HG03095 (cell line): ENCODE measurements around the gene RBMS3.
"Not testable (repeated sequence)": the region's sequence is repeated elsewhere in the genome, so short reads cannot be mapped to it uniquely, and the experiment has no call there.

Experiments
- ATAC-seq: cut with Tn5 transposase; IDR thresholded peaks from one replicate; pipeline ENCODE4 v1.9.1; 2021; ENCODE audit warnings: moderate library complexity; ENCODE audit not compliant: unreplicated experiment

The RBMS3 gene

GRCh38 chr3:29759411-29760225 is 478.7 kb downstream of the RBMS3 start:
- no peak for ATAC-seq

GRCh38 chr3:29760226-29760685 is 479.4 kb downstream of the RBMS3 start:
- no peak for ATAC-seq

DNA sequence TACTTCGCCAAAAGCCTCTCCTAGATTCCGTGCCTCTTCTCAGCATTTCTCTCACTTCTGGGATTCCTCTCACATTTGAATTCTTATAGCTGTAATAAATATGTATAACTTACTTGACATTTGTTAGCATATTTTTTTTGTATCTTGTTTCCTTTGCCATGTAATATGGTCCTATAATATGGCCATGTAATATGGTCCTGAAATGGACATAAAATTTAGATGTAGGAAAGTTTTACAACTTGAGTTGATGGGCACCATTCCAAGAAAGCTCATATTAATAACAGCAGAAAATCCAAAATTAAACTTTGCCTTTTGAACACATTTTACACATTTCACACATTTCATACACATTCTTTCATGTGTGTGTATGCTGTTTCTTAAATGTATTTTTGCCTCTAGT is 480.6 kb downstream of the RBMS3 start:
- ATAC-seq = no peak

DNA sequence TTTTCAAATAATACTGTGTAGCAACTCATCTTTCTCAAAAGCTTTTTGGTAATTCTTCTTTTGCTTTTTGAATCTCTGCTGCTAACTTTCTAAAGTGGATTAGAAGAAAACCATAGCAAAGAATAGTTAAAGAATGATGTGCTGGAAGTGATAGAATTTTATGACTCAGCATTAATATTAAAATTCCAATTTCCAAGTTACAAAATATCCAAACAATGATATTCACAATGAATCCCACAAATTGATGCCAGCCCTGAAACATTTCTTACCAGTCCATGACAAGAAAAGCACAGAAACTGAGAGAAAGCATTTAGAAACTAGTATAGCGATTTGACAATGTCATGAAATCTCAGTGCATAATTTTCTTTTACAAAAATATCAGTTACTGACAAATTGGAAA is 482.2 kb downstream of the RBMS3 start:
- no peak for ATAC-seq

DNA sequence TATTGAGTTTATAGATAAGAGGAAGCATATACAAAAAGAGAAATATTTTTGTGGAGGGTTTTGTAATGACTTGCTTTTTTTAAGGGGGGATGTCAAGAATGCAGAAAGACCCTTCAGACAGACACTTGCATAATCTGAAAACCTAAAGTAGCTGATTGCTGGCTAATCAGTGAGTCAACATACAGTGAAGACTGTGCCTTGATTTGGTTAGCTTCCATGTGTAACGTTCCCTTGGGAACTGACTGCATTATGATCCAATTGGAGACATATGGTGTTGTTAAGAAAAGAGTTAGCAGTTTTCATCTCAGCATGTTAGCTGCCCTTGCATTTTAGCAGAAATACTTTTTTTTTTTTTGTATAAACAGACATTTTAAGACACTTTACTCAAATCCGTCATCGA is 483.2 kb downstream of the RBMS3 start:
- ATAC-seq = no peak

- no peak for ATAC-seq
These were observed 483.9 kb downstream of the RBMS3 start for GRCh38 chr3:29764603-29765254.

DNA sequence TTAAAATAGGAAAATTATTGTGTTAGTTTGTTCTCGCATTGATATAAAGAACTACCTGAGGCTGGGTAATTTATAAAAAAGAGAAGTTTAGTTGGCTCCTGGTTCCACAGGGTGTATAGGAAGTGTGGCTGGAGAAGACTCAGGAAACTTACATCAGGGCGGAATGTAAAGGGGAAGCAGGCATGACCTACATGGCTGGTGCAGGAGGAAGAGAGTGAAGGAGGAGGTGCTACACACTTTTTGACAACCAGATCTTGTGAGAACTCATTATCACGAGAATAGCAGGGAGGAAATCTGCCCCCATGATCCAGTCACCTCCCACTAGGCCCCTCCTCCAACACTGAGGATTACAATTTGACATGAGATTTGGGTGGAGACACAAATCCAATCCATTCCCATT is 490.7 kb downstream of the RBMS3 start:
- no peak for ATAC-seq

- ATAC-seq = no peak
These were observed 491.6 kb downstream of the RBMS3 start for GRCh38 chr3:29772436-29772835.

- ATAC-seq = no peak
These were observed 492.6 kb downstream of the RBMS3 start for GRCh38 chr3:29773481-29773880.

- ATAC-seq = no peak
These were observed 494.5 kb downstream of the RBMS3 start for GRCh38 chr3:29775340-29775739.

DNA sequence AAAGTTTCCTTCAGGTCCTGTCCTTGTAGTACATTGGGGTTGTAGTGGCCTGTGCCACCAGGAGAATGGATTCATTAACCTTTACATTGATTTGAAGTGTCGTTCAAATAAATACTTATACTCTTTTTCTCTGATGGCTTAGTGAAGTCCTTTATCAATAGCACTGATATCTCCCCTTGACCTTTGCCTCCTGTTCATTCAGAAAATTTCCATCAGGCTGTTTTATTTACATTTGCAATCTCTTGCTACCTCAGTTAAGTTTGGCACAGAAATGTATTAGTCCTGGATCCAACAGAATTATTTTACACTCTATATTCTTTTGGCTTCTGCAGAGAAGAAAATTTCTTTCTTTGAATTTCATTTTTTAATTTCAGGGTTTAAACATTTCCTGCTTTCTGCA is 497.0 kb downstream of the RBMS3 start:
- ATAC-seq = no peak

DNA sequence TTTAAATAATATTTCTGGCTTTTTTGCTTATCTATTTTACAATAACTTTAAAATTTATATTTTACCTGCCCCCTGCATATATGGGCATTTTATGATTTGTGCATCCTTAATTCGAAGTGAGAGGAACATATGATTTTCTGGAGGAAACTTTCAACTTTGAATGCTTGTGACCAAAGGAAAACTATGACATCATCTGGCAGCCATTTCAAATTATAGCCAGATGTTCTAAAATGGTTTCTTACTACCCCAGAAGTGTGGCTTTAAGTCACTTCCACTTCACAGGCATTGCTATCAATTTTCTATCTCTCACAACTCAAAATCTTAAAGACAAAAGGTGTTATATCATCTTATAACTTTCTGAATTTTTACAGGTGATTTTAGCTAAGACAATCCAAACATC is 508.8 kb downstream of the RBMS3 start:
- ATAC-seq = no peak

DNA sequence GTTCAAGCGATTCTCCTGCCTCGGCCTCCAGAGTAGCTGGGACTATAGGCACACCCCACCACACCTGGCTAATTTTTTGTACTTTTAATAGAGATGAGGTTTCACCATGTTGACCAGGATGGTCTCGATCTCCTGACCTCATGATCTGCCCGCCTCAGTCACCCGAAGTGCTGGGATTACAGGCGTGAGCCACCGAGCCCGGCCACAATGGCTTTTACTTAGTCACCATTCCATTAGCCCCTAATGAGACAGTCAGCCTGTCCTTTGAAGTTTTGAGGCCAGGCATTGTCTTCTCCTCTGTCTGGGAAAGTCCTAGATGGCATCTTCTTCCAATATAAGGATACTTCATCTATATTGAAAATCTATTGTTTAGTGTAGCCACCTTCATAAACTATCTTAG is 515.9 kb downstream of the RBMS3 start:
- no peak for ATAC-seq

- ATAC-seq = no peak
These were observed 521.2 kb downstream of the RBMS3 start for GRCh38 chr3:29802057-29802456.

- ATAC-seq = no peak
These were observed 523.2 kb downstream of the RBMS3 start for GRCh38 chr3:29804044-29804443.

DNA sequence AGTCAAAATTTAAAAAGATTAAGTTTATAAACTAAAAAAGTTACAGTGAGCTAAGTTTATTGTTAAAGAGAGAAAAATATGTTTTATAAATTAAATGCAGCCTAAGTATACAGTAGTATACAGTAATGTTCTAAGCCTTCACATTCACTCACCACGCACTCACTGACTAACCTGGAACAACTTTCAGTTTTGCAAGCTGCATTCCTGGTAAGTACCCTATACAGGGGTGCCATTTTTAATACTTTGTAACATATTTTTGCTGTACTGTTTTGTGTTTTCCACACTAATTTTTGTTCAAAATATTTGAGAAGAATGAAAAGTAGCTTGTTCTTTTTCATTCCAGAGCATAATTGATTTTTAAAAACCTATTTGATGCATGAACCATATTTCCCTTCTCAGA is 524.9 kb downstream of the RBMS3 start:
- no peak for ATAC-seq

DNA sequence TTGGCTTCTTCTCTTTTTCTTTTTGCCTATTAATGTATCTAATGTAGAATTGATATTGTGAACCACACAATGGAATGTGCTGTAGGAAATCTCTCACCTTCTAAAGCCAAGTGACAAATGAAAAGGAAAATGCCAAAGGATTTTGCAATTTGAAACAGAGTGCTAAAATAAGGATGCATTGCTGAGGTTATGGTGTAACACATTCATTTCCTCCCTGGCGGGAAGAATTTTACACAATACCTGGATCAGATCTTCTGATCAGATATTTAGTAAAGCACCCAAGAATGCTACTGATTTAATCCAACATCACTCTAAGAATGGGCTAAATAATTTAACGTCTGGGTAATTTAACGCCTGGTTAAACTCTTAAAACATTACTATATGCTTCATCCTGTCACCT is 527.5 kb downstream of the RBMS3 start:
- not testable (repeated sequence) for ATAC-seq

DNA sequence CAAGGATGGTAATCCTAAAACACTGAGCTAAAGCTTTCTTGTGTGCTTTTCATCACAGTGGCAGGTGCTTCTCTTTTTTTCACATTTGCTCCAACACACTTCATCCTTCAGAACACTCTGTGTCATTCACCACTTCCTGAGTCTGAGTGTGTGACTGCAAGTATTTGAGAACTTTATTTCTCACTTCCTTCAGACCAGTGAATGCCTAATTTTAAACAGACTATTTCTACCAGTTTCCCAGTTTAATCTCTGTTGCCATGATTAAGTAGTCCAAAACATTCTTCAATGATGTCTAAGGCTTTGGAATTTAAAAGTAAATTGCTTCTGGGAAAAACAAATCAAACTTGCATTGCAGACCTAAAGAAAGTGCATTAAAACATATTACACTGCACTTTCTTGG is 541.2 kb downstream of the RBMS3 start:
- no peak for ATAC-seq

DNA sequence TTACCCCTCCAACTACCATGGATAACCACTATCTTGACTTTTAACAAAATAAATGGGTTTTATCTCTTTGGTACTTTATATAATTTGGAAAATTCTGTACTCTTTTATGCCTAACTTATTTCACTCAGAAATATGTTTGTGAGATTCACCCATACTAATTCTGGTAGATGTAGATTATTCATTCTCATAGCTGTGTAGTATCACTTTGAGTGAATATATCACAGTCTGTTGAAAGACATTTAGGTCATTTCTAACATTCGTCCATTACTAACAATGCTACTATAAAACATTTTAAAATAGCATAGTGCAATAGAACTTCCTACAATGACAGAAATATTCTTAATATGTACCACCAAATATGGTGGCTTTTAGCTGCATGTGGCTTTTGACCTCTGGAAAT is 542.4 kb downstream of the RBMS3 start:
- ATAC-seq = no peak

GRCh38 chr3:29826712-29827111 is 545.8 kb downstream of the RBMS3 start:
- ATAC-seq = no peak

DNA sequence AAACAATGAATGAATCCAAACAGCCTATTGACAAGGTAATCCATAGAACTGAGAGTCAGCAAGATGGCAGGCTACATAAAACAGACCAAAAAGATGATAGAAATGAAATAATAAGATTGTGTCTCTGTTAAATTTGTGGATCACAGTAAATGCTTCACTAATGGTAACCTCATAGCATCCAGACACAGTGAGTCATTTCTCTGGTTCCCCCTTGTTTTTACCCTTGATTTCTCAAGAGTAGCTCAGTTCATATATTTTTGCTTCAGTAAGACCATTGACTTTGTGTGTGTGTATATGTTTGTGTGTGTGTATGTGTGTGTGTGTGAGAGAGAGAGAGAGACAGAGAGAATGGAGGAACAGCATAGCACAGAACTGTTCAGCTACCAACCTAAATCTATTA is 546.9 kb downstream of the RBMS3 start:
- no peak for ATAC-seq

DNA sequence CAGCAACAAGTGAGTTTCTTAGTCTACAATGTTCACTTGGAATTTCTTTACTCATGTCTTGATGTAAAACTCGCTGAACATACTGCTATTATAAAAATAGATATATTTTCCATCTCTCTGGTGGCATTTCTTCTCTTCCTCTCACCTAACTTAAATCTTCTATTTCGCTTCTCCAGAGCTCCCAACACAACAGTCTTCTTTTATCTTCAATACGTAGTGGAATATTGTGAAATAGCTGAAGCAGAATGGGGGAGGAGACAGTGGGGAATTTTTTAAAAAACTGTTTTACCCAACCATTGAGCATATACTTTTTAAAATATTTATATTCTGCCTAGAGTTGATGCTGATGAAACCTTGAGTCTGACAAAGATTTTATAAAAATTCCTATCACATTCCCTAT is 548.5 kb downstream of the RBMS3 start:
- ATAC-seq = no peak

DNA sequence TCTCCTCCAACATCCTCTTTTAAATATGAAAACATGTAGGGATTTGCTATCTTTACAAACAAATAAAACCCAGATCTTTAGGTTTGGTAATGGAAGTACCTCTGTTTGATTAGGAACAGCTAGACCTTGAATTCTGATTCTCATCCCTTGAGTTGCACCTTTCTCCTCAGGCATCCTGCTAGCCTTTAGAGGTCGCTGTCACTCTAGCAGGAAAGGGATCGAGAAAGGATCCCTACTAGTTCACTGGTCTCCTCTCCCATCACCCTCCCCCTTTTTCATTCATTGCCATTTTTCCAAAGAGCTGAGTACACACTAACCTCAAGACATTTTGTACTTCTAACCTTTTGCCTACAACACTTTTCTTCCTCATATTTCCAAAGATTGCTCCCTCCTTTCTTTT is 569.8 kb downstream of the RBMS3 start:
- ATAC-seq = no peak
